HepG2 (cell line): ENCODE results near the gene CUL4B. TPM values are rescaled to one million over a fixed set of nuclear protein-coding genes. Genes with fewer than 3 reads are reported as not detected.

Experiments
- ATAC-seq: fragments of 200-7000 bp; cut with Tn5 transposase; 3 replicates; pipeline ENCODE4 v1.9.1; 2020; ENCODE audit warnings: mild to moderate bottlenecking, moderate library complexity
- BruUV-seq: library from RNA; stranded (reverse); fragments of 400-500 nt; replicated peaks from 2 replicates; lab custom pipeline; 2021; lab: Mats Ljungman, UMichigan
- CTCF ChIA-PET: fragments of 300-600 bp; formaldehyde crosslinking; extraction: SDS; loops from one replicate; lab custom pipeline; 2021; ENCODE audit warnings: low total read pairs, inconsistent platforms, low intra/inter-chr PET ratio; lab: Yijun Ruan, JAX
- POLR2A ChIA-PET: fragments of 350-600 bp; sonication (Branson Sonifier 250); formaldehyde crosslinking; loops from one replicate; lab custom pipeline; 2020; ENCODE audit warnings: antibody characterized with exemption, inconsistent platforms; lab: Yijun Ruan, JAX
- DNase-seq: peaks from one replicate; pipeline ENCODE4 v3.0.0-alpha.2; 2015; ENCODE audit warnings: low spot score
- FAIRE-seq: peaks from 3 replicates; lab custom pipeline; 2011; peaks lifted over from hg19 to GRCh38; lab: Jason Lieb, UNC
- H2AFZ ChIP-seq: one replicate; pipeline ENCODE4 v1.6.1; 2011; ENCODE audit warnings: low read length, inconsistent platforms
- H3K27ac ChIP-seq: fragments of 300-600 bp; 3 replicates; pipeline ENCODE4 v1.8.0; 2011; ENCODE audit warnings: mixed run types, mild to moderate bottlenecking, mixed read lengths, low read length, inconsistent platforms; ENCODE audit not compliant: insufficient read depth; ENCODE audit errors: extremely low read length
- H3K27me3 ChIP-seq, 2 experiments: fragments of 200-600 bp in 1 of 2; 2 replicates in 1 of 2; 3 replicates in 1 of 2; pipeline versions ENCODE4 v1.6.0 to v1.8.0; 2011; ENCODE audit warnings: low read length in 2 of 2, mild to moderate bottlenecking in 2 of 2, moderate library complexity in 2 of 2, inconsistent platforms in 1 of 2; ENCODE audit not compliant: insufficient read depth in 2 of 2, control insufficient read depth in 1 of 2
- H3K36me3 ChIP-seq, 2 experiments: fragments of 200-600 bp in 1 of 2; replicated peaks in 1 of 2; 2 replicates in 1 of 2; 3 replicates in 1 of 2; pipeline versions ENCODE4 v1.5.1 to v1.8.0; 2011; ENCODE audit warnings: low read length in 2 of 2, inconsistent platforms in 1 of 2; ENCODE audit not compliant: insufficient read depth in 2 of 2, control insufficient read depth in 1 of 2
- H3K4me1 ChIP-seq: 2 replicates; pipeline ENCODE4 v1.5.1; 2012; ENCODE audit warnings: low read length, inconsistent platforms; ENCODE audit not compliant: insufficient read depth
- H3K4me2 ChIP-seq: 2 replicates; pipeline ENCODE4 v1.6.0; 2011; ENCODE audit warnings: low read depth, low read length, inconsistent platforms
- H3K4me3 ChIP-seq, 3 experiments: fragments of 200-600 bp in 1 of 3; sonication (generic), shearing (Covaris generic) in 1 of 3; replicated peaks in 1 of 3; 2 replicates each; pipeline ENCODE4 v1.5.1; 2011 to 2016; ENCODE audit warnings: low read length in 3 of 3, inconsistent platforms in 2 of 3, low read depth in 2 of 3, mild to moderate bottlenecking in 2 of 3, control low read depth in 1 of 3, mixed read lengths in 1 of 3; ENCODE audit not compliant: insufficient read depth in 1 of 3
- H3K79me2 ChIP-seq: one replicate; pipeline ENCODE4 v1.6.1; 2011; ENCODE audit warnings: low read length, inconsistent platforms; ENCODE audit not compliant: insufficient read depth
- H3K9ac ChIP-seq: 2 replicates; pipeline ENCODE4 v1.6.0; 2011; ENCODE audit warnings: mild to moderate bottlenecking, low read depth, low read length, inconsistent platforms; ENCODE audit not compliant: insufficient read depth
- H3K9me3 ChIP-seq: 2 replicates; pipeline ENCODE4 v1.5.1; 2012; ENCODE audit warnings: mild to moderate bottlenecking, low read length
- H4K20me1 ChIP-seq: 2 replicates; pipeline ENCODE4 v1.6.0; 2011; ENCODE audit warnings: inconsistent platforms, mild to moderate bottlenecking, low read length, moderate library complexity; ENCODE audit not compliant: insufficient read depth
- ARHGAP35 ChIP-seq: sonication (generic); formaldehyde crosslinking; IDR thresholded peaks from 2 replicates; pipeline ENCODE4 v1.9.0; 2022; ENCODE audit warnings: mild to moderate bottlenecking, inconsistent platforms, moderate library complexity, missing genetic modification reagents, borderline replicate concordance
- CHD4 ChIP-seq: fragments of 200-600 bp; sonication (generic); IDR thresholded peaks from 2 replicates; pipeline ENCODE4 v1.7.0; 2017; ENCODE audit warnings: mild to moderate bottlenecking, low read length, borderline replicate concordance
- FOXK1 ChIP-seq: sonication (generic); formaldehyde crosslinking; IDR thresholded peaks from 2 replicates; pipeline ENCODE4 v1.4.0; 2020; ENCODE audit warnings: low read depth, missing genetic modification reagents, borderline replicate concordance
- HOXA3 ChIP-seq: sonication (generic); formaldehyde crosslinking; IDR thresholded peaks from 2 replicates; pipeline ENCODE4 v1.5.0; 2020; ENCODE audit warnings: missing genetic modification reagents
- IRX3 ChIP-seq: sonication (generic); formaldehyde crosslinking; IDR thresholded peaks from 2 replicates; pipeline ENCODE4 v1.8.1; 2023; ENCODE audit warnings: mild to moderate bottlenecking, low read depth, missing genetic modification reagents, borderline replicate concordance
- NFKBIZ ChIP-seq: IDR thresholded peaks from 2 replicates; pipeline ENCODE4 v1.6.1; 2018; ENCODE audit warnings: missing genetic modification reagents, missing compliant biosample characterization
- NR2C2 ChIP-seq: sonication (generic); formaldehyde crosslinking; IDR thresholded peaks from 2 replicates; pipeline ENCODE4 v1.4.0; 2020; ENCODE audit warnings: missing genetic modification reagents, mild to moderate bottlenecking, moderate library complexity, borderline replicate concordance
- SIN3B ChIP-seq: fragments of 150-350 bp; IDR thresholded peaks from 2 replicates; pipeline ENCODE4 v1.6.1; 2014; ENCODE audit warnings: low read length
- SMARCC2 ChIP-seq: fragments of 450-650 bp; IDR thresholded peaks from 2 replicates; pipeline ENCODE4 v1.6.1; 2017; ENCODE audit warnings: antibody characterized with exemption, mild to moderate bottlenecking
- SRSF4 ChIP-seq: fragments of 200-400 bp; formaldehyde crosslinking; IDR thresholded peaks from one replicate; pipeline ENCODE4 v1.6.1; 2018; ENCODE audit warnings: mild to moderate bottlenecking, low read depth, low read length, moderate library complexity; ENCODE audit not compliant: poor library complexity, severe bottlenecking
- SRY ChIP-seq: sonication (generic); formaldehyde crosslinking; IDR thresholded peaks from 2 replicates; pipeline ENCODE4 v1.8.0; 2022; ENCODE audit warnings: mild to moderate bottlenecking, missing genetic modification reagents
- YEATS4 ChIP-seq: sonication (generic); formaldehyde crosslinking; IDR thresholded peaks from 2 replicates; pipeline ENCODE4 v1.4.0; 2020; ENCODE audit warnings: missing genetic modification reagents, borderline replicate concordance
- ZNF367 ChIP-seq: sonication (generic); formaldehyde crosslinking; IDR thresholded peaks from 2 replicates; pipeline ENCODE4 v1.4.0; 2020; ENCODE audit warnings: missing genetic modification reagents, borderline replicate concordance
- ZSCAN25 ChIP-seq: sonication (generic); formaldehyde crosslinking; IDR thresholded peaks from 2 replicates; pipeline ENCODE4 v1.8.0; 2022; ENCODE audit warnings: mild to moderate bottlenecking, missing genetic modification reagents
- in situ Hi-C: cut with HindIII; loops from 2 replicates; pipeline ENCODE4 v1.10.0; 2017; ENCODE audit warnings: low pct_unique_long_range_greater_than_20kb; ENCODE audit not compliant: extremely low pct_ligation_motif_present
- intact Hi-C: fragments of 100-400 bp; cut with micrococcal nuclease; formaldehyde crosslinking; loops from one replicate; pipeline ENCODE4 v1.10.0; 2022; ENCODE audit not compliant: unreplicated experiment
- polyA plus RNA-seq, 8 experiments: library from polyadenylated mRNA; depleted of rRNA in 3 of 8; stranded (reverse) in 7 of 8; unstranded in 1 of 8; fragments of >200 nt; fragmentation: Illumina TruSeq in 4 of 8; extraction: Trizol in 4 of 8; gene quantifications; 2 replicates each; pipeline versions ENCODE4 v1.2.1 to v1.2.3, GENCODE V29; 2011 to 2016; ENCODE audit warnings: low read depth in 4 of 8, missing spikeins in 1 of 8, mixed read lengths in 1 of 8; ENCODE audit not compliant: insufficient read depth in 1 of 8
- total RNA-seq, 5 experiments: library from RNA; depleted of rRNA; stranded (reverse); fragments of >200 nt; fragmentation: Illumina TruSeq; extraction: Trizol; gene quantifications; 2 replicates each; pipeline ENCODE4 v1.2.3, GENCODE V29; 2016; ENCODE audit warnings: low read depth in 1 of 5
- TF ChIP-seq, protein P1 (sequence below): sonication (generic); formaldehyde crosslinking; IDR thresholded peaks from 2 replicates; pipeline ENCODE4 v1.5.1; 2020; ENCODE audit warnings: mild to moderate bottlenecking, missing genetic modification reagents
- TF ChIP-seq, protein P2 (sequence below): sonication (generic); formaldehyde crosslinking; IDR thresholded peaks from 2 replicates; pipeline ENCODE4 v1.5.0; 2020; ENCODE audit warnings: missing genetic modification reagents

Gene CUL4B
- total and polyA plus RNA-seq, 2 of the 13 experiments (the other 11 are each of a cell fraction or from before 2014, with no cell fraction given), result 21.6 to 28.5 TPM

- Histone ChIP-seq H3K27me3 (no peaks in the 10 kb centered on the region), H3K9ac (no peak overlapping the region), H3K9me3 (no peaks in the 10 kb centered on the region), H3K4me1 (no peaks in the 10 kb centered on the region), H3K4me3 (no peak overlapping the region), H2AFZ (no peak overlapping the region), H3K27ac (no peak overlapping the region), H3K79me2 (no peaks in the 10 kb centered on the region), H3K4me2 (no peak overlapping the region), H3K36me3 (peaks cover 3 to 20% of the 10 kb centered on the region in 2 experiments; a peak in 2 of 5 replicates), H4K20me1 (no peaks in the 10 kb centered on the region)
- TF ChIP-seq SIN3B (no peak), ZNF367 (no peak), SRSF4 (no peak), NFKBIZ (CRISPR knock-in tag) (no peak), CHD4 (no peak), NR2C2 (CRISPR knock-in tag) (no peak), ARHGAP35 (CRISPR knock-in tag) (no peak), FOXK1 (CRISPR knock-in tag) (no peak), ZSCAN25 (CRISPR knock-in tag) (no peak), HOXA3 (CRISPR knock-in tag) (no peak), SRY (no peak), YEATS4 (no peak), IRX3 (CRISPR knock-in tag) (no peak), SMARCC2 (no peak)
- TF ChIP-seq, protein P1, sequence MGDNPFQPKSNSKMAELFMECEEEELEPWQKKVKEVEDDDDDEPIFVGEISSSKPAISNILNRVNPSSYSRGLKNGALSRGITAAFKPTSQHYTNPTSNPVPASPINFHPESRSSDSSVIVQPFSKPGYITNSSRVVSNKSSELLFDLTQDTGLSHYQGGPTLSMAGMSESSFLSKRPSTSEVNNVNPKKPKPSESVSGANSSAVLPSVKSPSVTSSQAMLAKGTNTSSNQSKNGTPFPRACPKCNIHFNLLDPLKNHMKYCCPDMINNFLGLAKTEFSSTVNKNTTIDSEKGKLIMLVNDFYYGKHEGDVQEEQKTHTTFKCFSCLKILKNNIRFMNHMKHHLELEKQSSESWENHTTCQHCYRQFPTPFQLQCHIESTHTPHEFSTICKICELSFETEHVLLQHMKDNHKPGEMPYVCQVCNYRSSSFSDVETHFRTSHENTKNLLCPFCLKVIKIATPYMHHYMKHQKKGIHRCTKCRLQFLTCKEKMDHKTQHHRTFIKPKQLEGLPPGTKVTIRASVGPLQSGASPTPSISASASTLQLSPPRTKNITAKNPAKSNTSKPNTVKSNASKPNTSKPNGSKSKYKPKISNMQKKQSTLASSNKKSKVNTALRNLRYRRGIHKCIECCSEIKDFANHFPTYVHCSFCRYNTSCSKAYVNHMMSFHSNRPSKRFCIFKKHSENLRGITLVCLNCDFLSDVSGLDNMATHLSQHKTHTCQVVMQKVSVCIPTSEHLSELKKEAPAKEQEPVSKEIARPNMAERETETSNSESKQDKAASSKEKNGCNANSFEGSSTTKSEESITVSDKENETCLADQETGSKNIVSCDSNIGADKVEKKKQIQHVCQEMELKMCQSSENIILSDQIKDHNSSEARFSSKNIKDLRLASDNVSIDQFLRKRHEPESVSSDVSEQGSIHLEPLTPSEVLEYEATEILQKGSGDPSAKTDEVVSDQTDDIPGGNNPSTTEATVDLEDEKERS (CRISPR knock-in tag), result no peak
- TF ChIP-seq, protein P2, sequence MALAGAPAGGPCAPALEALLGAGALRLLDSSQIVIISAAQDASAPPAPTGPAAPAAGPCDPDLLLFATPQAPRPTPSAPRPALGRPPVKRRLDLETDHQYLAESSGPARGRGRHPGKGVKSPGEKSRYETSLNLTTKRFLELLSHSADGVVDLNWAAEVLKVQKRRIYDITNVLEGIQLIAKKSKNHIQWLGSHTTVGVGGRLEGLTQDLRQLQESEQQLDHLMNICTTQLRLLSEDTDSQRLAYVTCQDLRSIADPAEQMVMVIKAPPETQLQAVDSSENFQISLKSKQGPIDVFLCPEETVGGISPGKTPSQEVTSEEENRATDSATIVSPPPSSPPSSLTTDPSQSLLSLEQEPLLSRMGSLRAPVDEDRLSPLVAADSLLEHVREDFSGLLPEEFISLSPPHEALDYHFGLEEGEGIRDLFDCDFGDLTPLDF (CRISPR knock-in tag), result no peak
- ATAC-seq (no peak), DNase-seq (no peak), FAIRE-seq (no peak)
- CTCF ChIA-PET, result no interaction called here
- POLR2A ChIA-PET, result no interaction called here
- intact Hi-C loops, result no loop called here
- in situ Hi-C loops, result no loop called here
- BruUV-seq, result no TSS peak
Observed at GRCh38 chrX:120536061-120536460, 24.7 kb downstream of the CUL4B start.
